ENCODE data around the gene CXCL12.

The CXCL12 gene

GRCh38 chr10:44362866-44363711, 21.8 kb downstream of the CXCL12 start:
- no peak for FAIRE-seq

DNA sequence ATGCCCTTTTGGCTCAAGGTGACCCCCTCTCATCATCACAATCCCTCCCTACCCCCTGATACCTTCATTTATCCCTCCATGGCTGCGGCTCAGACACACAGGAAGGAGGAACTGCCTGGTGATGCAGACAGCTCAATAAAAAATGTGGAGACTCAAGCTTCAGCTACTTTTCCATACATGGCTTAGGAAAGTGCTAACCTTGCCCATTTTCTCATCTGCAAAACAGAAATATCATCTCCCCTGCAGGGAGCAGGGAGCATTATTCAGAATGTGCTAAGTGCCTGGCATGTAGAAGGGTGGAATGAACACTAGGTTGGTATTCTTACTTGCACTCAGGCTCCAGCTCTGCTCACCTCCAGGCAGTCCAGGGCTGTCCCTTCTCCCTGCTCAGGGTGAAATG, 23.8 kb downstream of the CXCL12 start:
- FAIRE-seq: no peak

- no peak for FAIRE-seq
Measured at GRCh38 chr10:44358080-44358771, 26.7 kb downstream of the CXCL12 start.

DNA sequence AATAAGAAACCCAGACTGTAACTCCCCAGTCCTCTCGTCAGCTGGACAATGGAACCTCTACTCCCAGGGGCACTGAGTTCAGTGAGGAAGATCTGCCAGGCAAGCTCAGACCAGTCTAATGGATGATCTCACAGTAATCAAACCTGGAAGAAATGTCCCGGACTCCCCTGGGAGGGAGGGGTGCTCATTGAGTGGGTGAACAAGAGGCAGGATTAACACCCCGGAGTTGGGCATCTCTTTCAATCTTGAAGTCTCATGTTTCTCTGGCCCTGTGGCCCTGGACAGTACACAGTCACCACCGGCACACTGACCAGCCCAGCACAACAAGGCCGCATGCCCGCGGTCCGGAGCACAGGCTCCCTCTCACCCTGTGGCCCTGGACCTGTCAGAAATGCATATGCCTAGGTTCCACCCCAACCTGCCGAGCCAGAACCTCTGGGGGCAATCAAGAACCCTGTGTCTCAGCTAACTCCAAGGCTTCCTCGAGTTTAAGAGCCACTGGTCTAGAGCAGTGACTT, 27.8 kb downstream of the CXCL12 start:
- FAIRE-seq: no peak

- no peak for FAIRE-seq
Measured at GRCh38 chr10:44356139-44357022, 28.5 kb downstream of the CXCL12 start.

GRCh38 chr10:44355630-44356029, 29.3 kb downstream of the CXCL12 start:
- FAIRE-seq: no peak

- FAIRE-seq: no peak
Measured at GRCh38 chr10:44354771-44355170, 30.1 kb downstream of the CXCL12 start.

GRCh38 chr10:44353721-44354120, 31.2 kb downstream of the CXCL12 start:
- FAIRE-seq: no peak

GRCh38 chr10:44353128-44353390, 31.8 kb downstream of the CXCL12 start:
- no peak for FAIRE-seq

GRCh38 chr10:44352316-44353127, 32.4 kb downstream of the CXCL12 start:
- no peak for FAIRE-seq

- FAIRE-seq: no peak
Measured at GRCh38 chr10:44348496-44348895, 36.4 kb downstream of the CXCL12 start.

- FAIRE-seq: no peak
Measured at GRCh38 chr10:44347609-44348400, 37.1 kb downstream of the CXCL12 start.

DNA sequence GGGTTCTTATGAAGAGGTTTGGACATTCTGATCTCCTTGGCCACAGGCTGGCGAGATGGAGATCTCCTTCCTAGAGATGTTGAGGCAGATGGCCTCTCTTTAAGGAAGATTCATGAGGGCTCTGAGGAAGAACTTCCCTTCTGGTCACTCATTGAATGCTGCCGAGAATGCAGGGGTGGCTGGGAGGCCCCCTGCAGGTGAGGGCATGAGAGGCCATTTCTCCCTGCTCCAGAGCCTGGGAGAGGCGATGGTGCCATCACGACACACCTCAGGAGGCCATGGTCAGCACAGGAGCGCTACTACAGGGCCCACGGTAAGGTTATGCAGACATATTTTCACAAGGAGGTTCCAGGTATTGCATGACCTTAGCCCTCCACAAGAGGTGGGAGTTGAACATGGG, 40.2 kb downstream of the CXCL12 start:
- no peak for FAIRE-seq

- FAIRE-seq: no peak
Measured at GRCh38 chr10:44343843-44344242, 41.1 kb downstream of the CXCL12 start.

DNA sequence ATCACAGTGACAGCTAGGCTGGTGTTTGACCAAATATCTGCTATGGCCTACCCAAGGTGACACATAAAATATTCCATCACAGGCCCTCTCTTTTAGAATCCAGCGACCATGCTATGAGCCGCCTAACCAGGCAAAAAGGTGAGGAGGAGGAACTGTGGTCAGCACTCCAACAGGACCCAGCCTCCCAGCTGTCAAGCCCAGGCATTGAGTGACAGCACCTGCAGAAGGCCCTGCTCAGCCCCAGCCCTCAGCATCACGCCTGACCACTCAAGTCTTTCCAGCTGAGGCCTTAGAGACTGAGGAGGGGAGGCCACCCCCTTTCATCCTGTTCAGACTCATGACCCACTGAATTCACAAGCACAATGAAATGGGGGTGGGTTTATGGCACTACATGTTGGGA, 43.0 kb downstream of the CXCL12 start:
- FAIRE-seq: no peak

GRCh38 chr10:44340557-44340956, 44.3 kb downstream of the CXCL12 start:
- FAIRE-seq: no peak

DNA sequence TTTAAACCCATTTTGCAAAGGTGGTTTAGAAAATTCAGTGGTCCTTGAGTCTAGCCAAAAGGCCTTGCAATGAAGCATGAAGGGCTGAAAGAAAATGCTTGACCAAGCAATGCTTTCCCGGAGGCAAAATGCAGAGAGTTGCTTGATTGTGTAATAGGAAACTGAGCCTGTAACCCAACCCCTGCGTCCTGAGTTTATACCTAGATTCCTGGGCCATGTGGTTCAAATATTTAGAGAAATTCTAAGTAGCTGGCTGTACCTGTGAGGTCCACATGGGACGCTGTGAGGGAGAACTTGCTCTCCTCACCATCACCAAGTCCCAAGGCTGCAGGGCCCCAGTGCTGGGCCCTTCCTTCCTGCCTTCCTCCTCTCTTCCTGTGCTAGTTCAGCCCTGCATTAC, 45.7 kb downstream of the CXCL12 start:
- FAIRE-seq: no peak

GRCh38 chr10:44337081-44337480, 47.8 kb downstream of the CXCL12 start:
- FAIRE-seq: no peak

GRCh38 chr10:44335330-44336021, 49.4 kb downstream of the CXCL12 start:
- FAIRE-seq: no peak

DNA sequence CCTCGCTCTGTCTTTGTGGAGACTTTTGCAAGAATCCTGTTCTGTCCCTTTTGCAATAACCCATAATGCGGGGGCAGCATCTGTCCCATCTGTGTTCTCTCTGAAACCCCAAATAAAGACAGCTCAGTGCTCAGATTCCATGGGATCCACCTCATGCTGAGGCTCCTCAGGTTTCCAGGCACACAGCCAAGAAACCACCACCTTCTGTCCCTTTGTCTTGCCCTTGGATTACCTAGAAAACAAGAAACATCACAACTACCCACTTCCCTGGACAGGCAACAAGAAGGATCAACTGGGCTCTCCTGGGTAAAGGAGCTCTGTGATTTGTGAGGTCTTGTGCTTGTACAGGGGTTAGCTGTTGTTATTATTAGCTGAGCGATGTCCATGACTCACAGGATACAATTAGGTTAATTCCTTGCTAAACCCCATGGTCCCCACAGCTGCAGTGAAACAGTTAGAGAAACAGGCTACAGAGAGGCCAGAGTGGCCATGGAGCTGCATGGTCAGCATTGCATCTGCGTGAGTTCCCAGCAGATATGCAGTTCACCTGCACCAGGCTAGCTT, 50.2 kb downstream of the CXCL12 start:
- no peak for FAIRE-seq

DNA sequence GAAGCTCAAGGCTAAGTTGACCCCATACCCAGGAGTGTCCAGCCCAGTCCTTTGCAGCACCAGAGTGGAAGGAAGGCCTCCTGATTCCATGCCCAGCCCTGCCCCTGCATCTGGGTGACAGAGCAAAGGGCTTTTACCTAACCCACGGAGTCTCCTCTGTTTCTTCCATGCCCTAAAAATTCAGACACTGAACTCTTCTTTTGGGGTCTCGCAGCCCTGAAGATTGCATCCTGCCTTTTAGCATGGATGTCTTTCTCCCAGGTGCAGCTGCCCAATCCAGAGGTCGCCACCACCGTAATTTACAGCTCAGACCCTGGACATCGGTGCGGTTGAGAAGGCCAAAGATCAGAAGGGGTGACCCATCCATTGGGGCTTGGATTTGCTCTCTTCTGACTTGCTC, 50.8 kb downstream of the CXCL12 start:
- no peak for FAIRE-seq

Data from G401.6 (cell line).